Measurements from ENCODE around the gene MCRIP2.
A peak's percentile ranks its signal among the peaks of the same experiment; 100 is the strongest.

The MCRIP2 gene

GRCh38 chr16:684961-685696 is 43.5 kb downstream of the MCRIP2 start:
- TF ChIP-seq TAF1 (IDR thresholded peaks at IDR 0.05; ENCODE audit: low read depth) (no peak), NFIC (IDR thresholded peaks at IDR 0.05) (no peak), TEAD4 (IDR thresholded peaks at IDR 0.05) (no peak), REST (IDR thresholded peaks at IDR 0.05; ENCODE audit: low read depth) (no peak), EGR1 (IDR thresholded peaks at IDR 0.05) (no peak), CEBPB (IDR thresholded peaks at IDR 0.05) (no peak), MAX (IDR thresholded peaks at IDR 0.05) (no peak), FOXM1 (IDR thresholded peaks at IDR 0.05; ENCODE audit: borderline replicate concordance, low read depth) (no peak), TCF12 (IDR thresholded peaks at IDR 0.05; ENCODE audit: low read depth) (no peak), CREB1 (IDR thresholded peaks at IDR 0.05; ENCODE audit: low read depth) (no peak), EP300 (IDR thresholded peaks at IDR 0.05; ENCODE audit: borderline replicate concordance) (no peak), YY1 (IDR thresholded peaks at IDR 0.05; ENCODE audit: low read depth) (no peak)

- TF ChIP-seq RAD21 (IDR thresholded peaks at IDR 0.05; ENCODE audit: low read depth): 0 out of 2 replicates have a peak, but pooled peaks have one; percentile 12
- TF ChIP-seq EGR1 (IDR thresholded peaks at IDR 0.05): no peak
These were observed 44.3 kb downstream of the MCRIP2 start for GRCh38 chr16:685967-686366.

- TF ChIP-seq EGR1 (IDR thresholded peaks at IDR 0.05) (no peak), RAD21 (IDR thresholded peaks at IDR 0.05; ENCODE audit: low read depth) (no peak), FOXM1 (IDR thresholded peaks at IDR 0.05; ENCODE audit: borderline replicate concordance, low read depth) (no peak), CEBPB (IDR thresholded peaks at IDR 0.05) (no peak), USF1 (IDR thresholded peaks at IDR 0.05) (no peak), ZBTB7A (IDR thresholded peaks at IDR 0.05; ENCODE audit: low read depth) (no peak), TCF12 (IDR thresholded peaks at IDR 0.05; ENCODE audit: low read depth) (no peak), EP300 (IDR thresholded peaks at IDR 0.05; ENCODE audit: borderline replicate concordance) (no peak), YY1 (IDR thresholded peaks at IDR 0.05; ENCODE audit: low read depth) (no peak), NFIC (IDR thresholded peaks at IDR 0.05) (no peak)
These were observed 45.0 kb downstream of the MCRIP2 start for GRCh38 chr16:686459-687260.

- TF ChIP-seq RAD21 (IDR thresholded peaks at IDR 0.05; ENCODE audit: low read depth) (no peak), TAF1 (IDR thresholded peaks at IDR 0.05; ENCODE audit: low read depth) (no peak), TEAD4 (IDR thresholded peaks at IDR 0.05) (no peak), CREB1 (IDR thresholded peaks at IDR 0.05; ENCODE audit: low read depth) (no peak), EP300 (IDR thresholded peaks at IDR 0.05; ENCODE audit: borderline replicate concordance) (no peak), CEBPB (IDR thresholded peaks at IDR 0.05) (no peak), EGR1 (IDR thresholded peaks at IDR 0.05) (no peak), FOXM1 (IDR thresholded peaks at IDR 0.05; ENCODE audit: borderline replicate concordance, low read depth) (no peak), ZBTB7A (IDR thresholded peaks at IDR 0.05; ENCODE audit: low read depth) (no peak), USF1 (IDR thresholded peaks at IDR 0.05) (no peak), MAX (IDR thresholded peaks at IDR 0.05) (no peak), YY1 (IDR thresholded peaks at IDR 0.05; ENCODE audit: low read depth) (no peak), TCF12 (IDR thresholded peaks at IDR 0.05; ENCODE audit: low read depth) (no peak), REST (IDR thresholded peaks at IDR 0.05; ENCODE audit: low read depth) (no peak), NFIC (IDR thresholded peaks at IDR 0.05) (no peak)
These were observed 45.9 kb downstream of the MCRIP2 start for GRCh38 chr16:687499-687898.

GRCh38 chr16:689175-689897 is 47.7 kb downstream of the MCRIP2 start:
- TF ChIP-seq NFIC (IDR thresholded peaks at IDR 0.05) (no peak), TCF12 (IDR thresholded peaks at IDR 0.05; ENCODE audit: low read depth) (no peak), MAX (IDR thresholded peaks at IDR 0.05) (no peak), USF1 (IDR thresholded peaks at IDR 0.05) (no peak), CEBPB (IDR thresholded peaks at IDR 0.05) (no peak), REST (IDR thresholded peaks at IDR 0.05; ENCODE audit: low read depth) (no peak), EP300 (IDR thresholded peaks at IDR 0.05; ENCODE audit: borderline replicate concordance) (no peak), EGR1 (IDR thresholded peaks at IDR 0.05) (no peak), TEAD4 (IDR thresholded peaks at IDR 0.05) (no peak), RAD21 (IDR thresholded peaks at IDR 0.05; ENCODE audit: low read depth) (no peak), TAF1 (IDR thresholded peaks at IDR 0.05; ENCODE audit: low read depth) (no peak), CREB1 (IDR thresholded peaks at IDR 0.05; ENCODE audit: low read depth) (no peak), YY1 (IDR thresholded peaks at IDR 0.05; ENCODE audit: low read depth) (no peak), FOXM1 (IDR thresholded peaks at IDR 0.05; ENCODE audit: borderline replicate concordance, low read depth) (no peak)

Measured in Ishikawa (cell line).